Mesendoderm (in vitro differentiated cells): ENCODE results near the gene CHSY1.

Experiments
- DNase-seq: peaks from one replicate; pipeline ENCODE4 v3.0.0; 2013
- H2AK5ac ChIP-seq: 2 replicates; pipeline ENCODE4 v1.6.1; 2013; ENCODE audit warnings: low read length, inconsistent platforms
- H2BK120ac ChIP-seq: 2 replicates; pipeline ENCODE4 v1.6.1; 2013; ENCODE audit warnings: low read depth, mild to moderate bottlenecking, low read length, moderate library complexity, mixed read lengths
- H2BK15ac ChIP-seq: replicated peaks from 2 replicates; pipeline ENCODE4 v1.6.1; 2013; ENCODE audit warnings: low read depth, mild to moderate bottlenecking, moderate library complexity
- H2BK5ac ChIP-seq: 2 replicates; pipeline ENCODE4 v1.6.1; 2013; ENCODE audit warnings: low read length, inconsistent platforms
- H3K18ac ChIP-seq: 2 replicates; pipeline ENCODE4 v1.6.1; 2013; ENCODE audit warnings: mild to moderate bottlenecking, low read length, mixed read lengths
- H3K23ac ChIP-seq: one replicate; pipeline ENCODE4 v1.6.1; 2013; ENCODE audit warnings: low read length
- H3K27ac ChIP-seq: 2 replicates; pipeline ENCODE4 v1.5.1; 2013; ENCODE audit warnings: low read depth, mild to moderate bottlenecking, inconsistent platforms, low read length, moderate library complexity
- H3K27me3 ChIP-seq: 2 replicates; pipeline ENCODE4 v1.6.1; 2013; ENCODE audit warnings: low read length, control low read depth, mild to moderate bottlenecking, inconsistent platforms; ENCODE audit not compliant: insufficient read depth, poor library complexity
- H3K36me3 ChIP-seq: 2 replicates; pipeline ENCODE4 v1.6.1; 2013; ENCODE audit warnings: low read length, inconsistent platforms; ENCODE audit not compliant: control insufficient read depth, insufficient read depth
- H3K4ac ChIP-seq: one replicate; pipeline ENCODE4 v1.6.1; 2013; ENCODE audit warnings: low read depth, mild to moderate bottlenecking, low read length, moderate library complexity
- H3K4me1 ChIP-seq: 2 replicates; pipeline ENCODE4 v1.6.1; 2013; ENCODE audit warnings: low read depth, low read length, inconsistent platforms; ENCODE audit not compliant: control insufficient read depth
- H3K4me2 ChIP-seq: 2 replicates; pipeline ENCODE4 v1.6.1; 2013; ENCODE audit warnings: low read length
- H3K4me3 ChIP-seq: 2 replicates; pipeline ENCODE4 v1.5.1; 2013; ENCODE audit warnings: mild to moderate bottlenecking, low read length
- H3K56ac ChIP-seq: one replicate; pipeline ENCODE4 v1.6.1; 2013; ENCODE audit warnings: low read length
- H3K79me1 ChIP-seq: 2 replicates; pipeline ENCODE4 v1.6.1; 2013; ENCODE audit warnings: low read length, inconsistent platforms
- H3K79me2 ChIP-seq: 2 replicates; pipeline ENCODE4 v1.6.1; 2013; ENCODE audit warnings: mild to moderate bottlenecking, low read length; ENCODE audit not compliant: control insufficient read depth, insufficient read depth
- H3K9ac ChIP-seq: 2 replicates; pipeline ENCODE4 v1.6.1; 2013; ENCODE audit warnings: low read length, inconsistent platforms
- H4K5ac ChIP-seq: one replicate; pipeline ENCODE4 v1.6.1; 2013; ENCODE audit warnings: low read length
- H4K8ac ChIP-seq: one replicate; pipeline ENCODE4 v1.6.1; 2013; ENCODE audit warnings: low read depth, mild to moderate bottlenecking, control low read depth, low read length, moderate library complexity
- WGBS: extraction: QIAGEN DNeasy Blood & Tissue Kit; methylation state at CpG from one replicate; pipeline ENCODE4 v1.1.7; 2013; ENCODE audit warnings: low lambda C conversion rate, missing lambda C conversion rate; ENCODE audit not compliant: insufficient coverage; ENCODE audit errors: extremely low coverage; 5-methylcytosine and 5-hydroxymethylcytosine counted together

The CHSY1 gene

DNA sequence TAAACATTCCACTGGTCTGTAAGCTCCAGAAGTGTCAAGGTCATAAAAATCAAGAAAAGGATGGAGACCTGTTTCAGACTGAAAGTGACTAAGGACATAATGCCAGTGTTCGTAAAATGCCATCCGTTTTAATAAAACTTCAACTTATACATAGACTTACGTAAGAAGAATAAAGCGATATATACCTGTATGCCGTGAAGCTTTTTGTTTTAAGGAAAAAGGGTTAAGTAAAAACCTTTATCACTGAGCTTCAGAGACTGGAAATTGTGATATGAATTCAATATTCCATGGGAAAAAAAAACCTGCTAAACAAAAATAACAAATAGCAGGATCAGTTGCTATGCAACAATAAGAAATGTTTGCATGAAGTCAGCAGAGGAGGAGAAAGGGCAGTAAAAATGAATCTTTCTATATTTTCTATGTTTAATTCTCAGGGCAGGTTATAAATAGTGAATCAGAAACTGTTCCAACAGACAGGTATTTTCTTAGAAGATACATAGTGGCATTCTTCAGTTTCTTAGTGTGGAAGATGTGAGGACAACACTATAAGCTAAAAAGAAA, 42.5 kb downstream of the CHSY1 start:
- Histone ChIP-seq H3K23ac (no peak overlapping the region), H4K5ac (no peak overlapping the region), H2BK120ac (no peak overlapping the region), H3K18ac (no peak overlapping the region), H3K36me3 (peaks cover 2% of the 10 kb centered on the region), H2AK5ac (no peak overlapping the region), H3K9ac (no peak overlapping the region), H2BK15ac (no peak overlapping the region), H3K79me2 (peaks cover 52% of the 10 kb centered on the region), H3K4ac (no peak overlapping the region), H3K56ac (no peak overlapping the region), H3K27me3 (no peaks in the 10 kb centered on the region), H3K27ac (no peak overlapping the region), H3K4me1 (peaks cover 2% of the 10 kb centered on the region), H3K4me3 (no peak overlapping the region), H2BK5ac (no peak overlapping the region), H4K8ac (no peak overlapping the region), H3K79me1 (peaks cover 20% of the 10 kb centered on the region), H3K4me2 (no peak overlapping the region)
- DNase-seq, result no peak
- WGBS, result no CpG with 5 or more reads among the region's 5 CpGs

DNA sequence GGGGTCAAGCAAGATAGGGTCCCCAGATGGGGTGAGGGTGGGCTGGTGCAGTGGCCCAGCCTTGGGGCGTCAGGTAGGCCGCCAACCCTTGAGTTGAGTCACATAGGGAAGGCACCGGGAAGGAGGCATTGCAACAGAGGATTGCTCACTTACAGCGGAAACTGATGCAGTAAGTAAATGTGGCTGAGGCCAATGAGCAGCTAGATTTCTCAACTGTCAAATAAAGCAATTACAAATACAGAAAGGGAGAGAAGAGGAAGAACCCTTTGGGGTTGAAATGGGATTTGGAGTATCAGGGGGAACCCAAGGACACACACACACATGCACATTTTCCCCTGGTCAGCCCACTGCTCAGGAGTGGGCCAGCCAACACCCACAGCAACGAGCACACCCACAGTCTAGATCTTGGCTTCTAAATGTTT, 44.0 kb downstream of the CHSY1 start:
- H2BK120ac ChIP-seq, result no peak overlapping the region
- H2AK5ac ChIP-seq, result no peak overlapping the region
- H4K5ac ChIP-seq, result no peak overlapping the region
- H3K18ac ChIP-seq, result no peak overlapping the region
- WGBS, result no CpG with 5 or more reads among the region's 5 CpGs
- H3K36me3 ChIP-seq, result no peaks in the 10 kb centered on the region
- peaks cover 17% of the 10 kb centered on the region for H3K79me1 ChIP-seq
- no peaks in the 10 kb centered on the region for H3K27me3 ChIP-seq
- H3K4me1 ChIP-seq, result peaks cover 2% of the 10 kb centered on the region
- peak overlapping the region; percentile 34 for H3K56ac ChIP-seq
- DNase-seq, result no peak
- no peak overlapping the region for H3K9ac ChIP-seq
- no peak overlapping the region for H4K8ac ChIP-seq
- H3K4ac ChIP-seq, result no peak overlapping the region
- no peak overlapping the region for H3K4me2 ChIP-seq
- no peak overlapping the region for H3K23ac ChIP-seq
- H3K27ac ChIP-seq, result no peak overlapping the region
- no peak overlapping the region for H2BK5ac ChIP-seq
- no peak overlapping the region for H2BK15ac ChIP-seq
- peaks cover 53% of the 10 kb centered on the region for H3K79me2 ChIP-seq
- no peak overlapping the region for H3K4me3 ChIP-seq

DNA sequence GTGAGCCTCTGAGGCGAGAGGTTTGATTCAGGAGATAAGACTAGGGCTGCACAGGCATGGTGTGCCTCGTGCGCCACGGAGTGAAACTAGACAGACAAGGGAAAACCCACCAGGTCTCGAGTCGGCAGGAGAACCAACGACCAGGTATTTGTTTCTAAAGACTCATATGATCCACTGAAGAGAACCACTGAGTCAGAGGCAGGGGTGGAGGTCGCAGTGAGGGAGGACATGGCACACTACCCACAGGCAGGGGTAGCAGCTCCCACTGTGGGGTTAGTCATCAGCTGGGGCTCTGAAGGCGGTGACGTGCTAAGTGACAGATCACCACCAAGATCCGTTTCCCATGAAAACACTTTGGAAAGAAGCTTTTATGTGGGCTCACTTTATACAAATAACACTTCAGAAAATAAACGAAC, 45.7 kb downstream of the CHSY1 start:
- H3K4me3 ChIP-seq, result no peak overlapping the region
- peaks cover 2% of the 10 kb centered on the region for H3K4me1 ChIP-seq
- no peak overlapping the region for H3K18ac ChIP-seq
- H3K4me2 ChIP-seq, result no peak overlapping the region
- H3K23ac ChIP-seq, result no peak overlapping the region
- H2AK5ac ChIP-seq, result no peak overlapping the region
- DNase-seq, result no peak
- H3K56ac ChIP-seq, result no peak overlapping the region
- H2BK15ac ChIP-seq, result no peak overlapping the region
- H3K79me2 ChIP-seq, result peaks cover 47% of the 10 kb centered on the region
- H3K36me3 ChIP-seq, result no peaks in the 10 kb centered on the region
- no peak overlapping the region for H2BK120ac ChIP-seq
- H4K5ac ChIP-seq, result no peak overlapping the region
- no peak overlapping the region for H2BK5ac ChIP-seq
- peaks cover 15% of the 10 kb centered on the region for H3K79me1 ChIP-seq
- no peak overlapping the region for H4K8ac ChIP-seq
- no CpG with 5 or more reads among the region's 12 CpGs for WGBS
- H3K9ac ChIP-seq, result no peak overlapping the region
- H3K4ac ChIP-seq, result no peak overlapping the region
- H3K27ac ChIP-seq, result no peak overlapping the region
- no peaks in the 10 kb centered on the region for H3K27me3 ChIP-seq

DNA sequence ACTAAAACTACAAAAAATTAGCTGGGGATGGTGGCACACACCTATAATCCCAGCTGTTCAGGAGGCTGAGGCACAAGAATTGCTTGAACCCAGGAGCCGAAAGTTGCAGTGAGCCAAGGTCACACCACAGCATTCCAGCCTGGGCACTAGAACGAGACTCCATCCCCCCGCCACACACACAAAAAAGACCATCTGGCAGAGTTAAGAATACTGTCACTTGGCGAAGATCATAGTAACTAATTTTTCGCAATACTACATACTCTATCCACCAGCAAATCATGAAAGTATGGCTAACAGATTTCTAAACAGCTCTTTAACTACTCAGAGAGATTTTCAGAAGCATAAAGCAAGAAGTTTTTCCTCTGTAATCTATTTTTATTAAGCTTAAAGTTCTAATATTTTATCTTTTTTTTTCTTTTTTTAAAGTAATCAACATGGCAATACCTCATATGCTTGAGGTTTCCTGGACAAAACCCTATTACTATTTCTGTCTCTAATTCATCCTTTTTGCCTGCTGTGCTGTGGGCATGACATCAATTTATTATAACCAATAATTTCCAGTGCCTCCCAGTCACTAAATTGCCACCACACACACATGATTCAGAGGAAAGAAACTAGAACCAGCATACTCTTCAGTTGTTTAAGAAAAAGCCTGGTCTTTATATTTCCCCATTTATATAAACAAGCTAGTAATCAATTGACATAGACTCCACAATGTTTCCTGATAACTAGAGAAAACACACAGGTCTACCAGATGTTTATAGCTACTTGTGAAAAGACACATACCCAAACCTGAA, 46.9 kb downstream of the CHSY1 start:
- Histone ChIP-seq H3K9ac (no peak overlapping the region), H2AK5ac (no peak overlapping the region), H4K8ac (no peak overlapping the region), H2BK5ac (no peak overlapping the region), H3K4me1 (peaks cover 2% of the 10 kb centered on the region), H2BK120ac (no peak overlapping the region), H3K79me1 (peaks cover 18% of the 10 kb centered on the region), H3K27ac (no peak overlapping the region), H2BK15ac (no peak overlapping the region), H3K4me3 (no peak overlapping the region), H3K18ac (no peak overlapping the region), H3K56ac (no peak overlapping the region), H3K27me3 (no peaks in the 10 kb centered on the region), H3K36me3 (no peaks in the 10 kb centered on the region), H3K23ac (no peak overlapping the region), H4K5ac (no peak overlapping the region), H3K79me2 (peaks cover 53% of the 10 kb centered on the region), H3K4me2 (no peak overlapping the region), H3K4ac (no peak overlapping the region)
- no peak for DNase-seq
- no CpG with 5 or more reads among the region's 5 CpGs for WGBS

DNA sequence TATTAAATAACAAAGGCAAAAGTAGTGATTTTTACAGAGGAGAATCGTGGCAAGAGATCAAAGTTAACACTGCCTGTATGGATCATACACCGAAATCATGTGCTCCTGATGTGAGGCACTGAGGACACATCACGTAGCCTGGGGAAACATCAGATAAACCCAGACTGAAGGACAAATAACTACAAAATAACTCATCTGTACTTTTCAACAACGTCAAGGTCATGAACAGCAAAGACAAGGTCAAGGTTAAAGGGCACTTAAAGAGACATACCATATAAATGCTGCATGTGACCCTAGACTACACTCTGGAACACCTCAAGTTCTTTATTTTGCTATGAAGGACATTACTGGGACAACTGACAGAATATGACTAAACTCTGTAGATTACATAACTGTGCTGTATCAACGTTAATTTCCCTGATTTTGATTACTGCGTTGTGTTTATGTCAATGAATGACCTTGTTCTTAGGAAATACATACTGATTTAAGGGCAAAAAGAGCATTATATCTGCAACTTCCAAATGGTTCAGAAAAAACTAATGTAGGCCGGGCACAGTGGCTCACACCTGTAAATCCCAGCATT, 48.1 kb downstream of the CHSY1 start:
- H3K18ac ChIP-seq, result no peak overlapping the region
- H3K4me2 ChIP-seq, result no peak overlapping the region
- H3K79me1 ChIP-seq, result peaks cover 22% of the 10 kb centered on the region
- no peak overlapping the region for H3K4ac ChIP-seq
- H3K23ac ChIP-seq, result no peak overlapping the region
- no peak overlapping the region for H3K27ac ChIP-seq
- H2BK5ac ChIP-seq, result no peak overlapping the region
- H3K79me2 ChIP-seq, result peaks cover 55% of the 10 kb centered on the region
- DNase-seq, result no peak
- H3K9ac ChIP-seq, result no peak overlapping the region
- H3K4me1 ChIP-seq, result peaks cover 2% of the 10 kb centered on the region
- no peaks in the 10 kb centered on the region for H3K36me3 ChIP-seq
- H3K4me3 ChIP-seq, result no peak overlapping the region
- no peak overlapping the region for H2BK15ac ChIP-seq
- WGBS, result no CpG with 5 or more reads among the region's 7 CpGs
- no peak overlapping the region for H4K8ac ChIP-seq
- H2BK120ac ChIP-seq, result no peak overlapping the region
- no peak overlapping the region for H3K56ac ChIP-seq
- no peaks in the 10 kb centered on the region for H3K27me3 ChIP-seq
- no peak overlapping the region for H2AK5ac ChIP-seq
- H4K5ac ChIP-seq, result no peak overlapping the region
